ENCODE measurements around the gene GMPPA. TPM values are rescaled to one million over a fixed set of nuclear protein-coding genes. Genes with fewer than 3 reads are reported as not detected.

The GMPPA gene
- total RNA-seq, 1 donor from 2014 or later, result 35.8 TPM

- no peaks in the 10 kb centered on the region for H3K9me3 Mint-ChIP-seq (ENCODE audit: low read depth)
- TF ChIP-seq CTCF (IDR thresholded peaks at IDR 0.05; ENCODE audit: unreplicated experiment), result no peak
- no peaks in the 10 kb centered on the region for H3K36me3 Mint-ChIP-seq (ENCODE audit: insufficient read depth)
- peaks cover 53% of the 10 kb centered on the region for H3K4me1 Mint-ChIP-seq (ENCODE audit: low read depth)
- no peak overlapping the region for H3K4me3 Mint-ChIP-seq (ENCODE audit: low read depth)
- H3K27ac Mint-ChIP-seq, result peak overlapping the region; percentile 8
- no peak for DNase-seq (ENCODE audit: low spot score, unreplicated experiment)
- peaks cover 59% of the 10 kb centered on the region for H3K27me3 Mint-ChIP-seq
Observed at GRCh38 chr2:219522111-219523030, 23.7 kb downstream of the GMPPA start.

GRCh38 chr2:219523031-219523671 is 24.5 kb downstream of the GMPPA start:
- Mint-ChIP-seq H3K27me3 (peaks cover 58% of the 10 kb centered on the region), H3K4me1 (ENCODE audit: low read depth) (peaks cover 45% of the 10 kb centered on the region), H3K4me3 (ENCODE audit: low read depth) (no peak overlapping the region), H3K9me3 (ENCODE audit: low read depth) (no peaks in the 10 kb centered on the region), H3K27ac (no peak overlapping the region), H3K36me3 (ENCODE audit: insufficient read depth) (no peaks in the 10 kb centered on the region)
- peak; percentile 11 for TF ChIP-seq CTCF (IDR thresholded peaks at IDR 0.05; ENCODE audit: unreplicated experiment)
- no peak for DNase-seq (ENCODE audit: low spot score, unreplicated experiment)

GRCh38 chr2:219524817-219525216 is 26.1 kb downstream of the GMPPA start:
- Mint-ChIP-seq H3K9me3 (ENCODE audit: low read depth) (no peaks in the 10 kb centered on the region), H3K4me3 (ENCODE audit: low read depth) (no peak overlapping the region), H3K27ac (no peak overlapping the region), H3K4me1 (ENCODE audit: low read depth) (peaks cover 40% of the 10 kb centered on the region), H3K27me3 (peaks cover 64% of the 10 kb centered on the region), H3K36me3 (ENCODE audit: insufficient read depth) (no peaks in the 10 kb centered on the region)
- TF ChIP-seq CTCF (IDR thresholded peaks at IDR 0.05; ENCODE audit: unreplicated experiment), result no peak
- no peak for DNase-seq (ENCODE audit: low spot score, unreplicated experiment)

DNA sequence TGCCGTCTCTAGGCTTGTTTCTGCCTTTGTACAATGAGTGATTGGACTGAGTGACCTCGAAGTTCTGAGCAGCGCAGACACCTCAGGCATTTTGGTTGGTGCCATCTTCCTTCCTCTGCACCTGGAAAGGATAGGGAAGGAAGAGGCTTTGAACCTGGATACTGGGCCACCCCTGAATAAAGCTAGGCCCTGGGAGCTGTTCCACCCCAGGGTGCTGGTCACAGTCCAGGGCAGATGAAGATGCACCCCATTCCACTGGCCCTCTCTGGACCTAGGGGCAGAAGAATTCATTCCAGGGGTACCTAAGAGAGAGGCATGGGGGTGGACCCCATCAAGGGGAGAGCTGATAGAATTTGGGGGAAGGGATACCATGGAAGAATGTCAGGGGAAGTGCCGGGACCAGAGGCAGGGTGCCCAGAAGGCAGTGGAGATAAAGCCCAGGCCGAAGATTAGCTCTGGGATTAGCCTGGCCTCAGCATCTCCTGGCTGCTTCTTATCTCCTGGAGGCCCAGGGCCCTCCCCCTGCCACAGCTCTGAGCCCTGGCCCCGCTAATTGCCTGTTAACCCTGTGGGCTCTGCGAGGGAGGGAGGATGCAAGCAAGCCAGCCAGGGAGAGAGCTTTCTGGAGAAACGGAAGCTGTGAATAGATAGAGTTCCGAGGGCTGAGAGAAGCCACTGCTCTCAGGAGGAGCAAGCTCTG is 27.0 kb downstream of the GMPPA start:
- H3K27me3 Mint-ChIP-seq, result peaks cover 69% of the 10 kb centered on the region
- TF ChIP-seq CTCF (IDR thresholded peaks at IDR 0.05; ENCODE audit: unreplicated experiment), result no peak
- no peak for DNase-seq (ENCODE audit: low spot score, unreplicated experiment)
- no peak overlapping the region for H3K27ac Mint-ChIP-seq
- no peaks in the 10 kb centered on the region for H3K9me3 Mint-ChIP-seq (ENCODE audit: low read depth)
- peak overlapping the region; percentile 16 for H3K4me3 Mint-ChIP-seq (ENCODE audit: low read depth)
- H3K4me1 Mint-ChIP-seq (ENCODE audit: low read depth), result peaks cover 34% of the 10 kb centered on the region
- no peaks in the 10 kb centered on the region for H3K36me3 Mint-ChIP-seq (ENCODE audit: insufficient read depth)

All from progenitor cell of endocrine pancreas (in vitro differentiated cells).